IMR-90 (cell line): ENCODE results near the gene OSTC. TPM values are rescaled to one million over a fixed set of nuclear protein-coding genes. Genes with fewer than 3 reads are reported as not detected.

Source experiments
- ATAC-seq: fragments of 200-7000 bp; cut with Tn5 transposase; 2 replicates; pipeline ENCODE4 v1.9.1; 2020; ENCODE audit warnings: low read depth, mild to moderate bottlenecking, moderate library complexity
- BruUV-seq: library from RNA; stranded (reverse); fragments of 400-500 nt; replicated peaks from 2 replicates; lab custom pipeline; 2021; lab: Mats Ljungman, UMichigan
- CTCF ChIA-PET: fragments of 300-600 bp; formaldehyde crosslinking; extraction: SDS; loops from one replicate; lab custom pipeline; 2021; ENCODE audit warnings: antibody characterized with exemption; lab: Yijun Ruan, JAX
- POLR2A ChIA-PET: fragments of 300-600 bp; sonication (Branson Sonifier 250); formaldehyde crosslinking; loops from one replicate; lab custom pipeline; 2022; ENCODE audit warnings: antibody characterized with exemption; ENCODE audit not compliant: unreplicated experiment; lab: Charles Lee
- DNase-seq: peaks from one replicate; pipeline ENCODE4 v3.0.0; 2013
- H2AFZ ChIP-seq: replicated peaks from 2 replicates; pipeline ENCODE3; 2013; ENCODE audit warnings: low read length, mild to moderate bottlenecking; ENCODE audit not compliant: poor library complexity
- H2AK5ac ChIP-seq: 2 replicates; pipeline ENCODE4 v1.6.1; 2013; ENCODE audit warnings: low read depth, low read length, inconsistent platforms
- H2AK9ac ChIP-seq: replicated peaks from 2 replicates; pipeline ENCODE3; 2013; ENCODE audit warnings: mild to moderate bottlenecking, low read depth, low read length, moderate library complexity; ENCODE audit not compliant: poor library complexity
- H2BK120ac ChIP-seq: 2 replicates; pipeline ENCODE4 v1.6.1; 2013; ENCODE audit warnings: low read depth, low read length, inconsistent platforms
- H2BK15ac ChIP-seq: 3 replicates; pipeline ENCODE4 v1.6.1; 2013; ENCODE audit warnings: low read depth, low read length, inconsistent platforms
- H2BK20ac ChIP-seq: 2 replicates; pipeline ENCODE4 v1.6.1; 2013; ENCODE audit warnings: low read depth, mild to moderate bottlenecking, inconsistent platforms, low read length, moderate library complexity
- H2BK5ac ChIP-seq: 2 replicates; pipeline ENCODE4 v1.6.1; 2013; ENCODE audit warnings: mild to moderate bottlenecking, low read depth, low read length, inconsistent platforms; ENCODE audit not compliant: poor library complexity, severe bottlenecking
- H3K14ac ChIP-seq: replicated peaks from 2 replicates; pipeline ENCODE4 v1.6.1; 2013; ENCODE audit warnings: low read depth, low read length, inconsistent platforms
- H3K18ac ChIP-seq: 2 replicates; pipeline ENCODE4 v1.6.1; 2013; ENCODE audit warnings: low read depth, low read length, control low read depth
- H3K23ac ChIP-seq: 2 replicates; pipeline ENCODE4 v1.6.1; 2013; ENCODE audit warnings: low read depth, low read length, inconsistent platforms
- H3K27ac ChIP-seq: 2 replicates; pipeline ENCODE4 v1.5.1; 2013; ENCODE audit warnings: mild to moderate bottlenecking, control low read depth, low read length; ENCODE audit not compliant: insufficient read depth
- H3K27me3 ChIP-seq: 2 replicates; pipeline ENCODE4 v1.6.1; 2013; ENCODE audit warnings: low read length; ENCODE audit not compliant: control insufficient read depth, insufficient read depth
- H3K36me3 ChIP-seq: 2 replicates; pipeline ENCODE4 v1.6.1; 2013; ENCODE audit warnings: low read length, mixed read lengths; ENCODE audit not compliant: control insufficient read depth, insufficient read depth
- H3K4ac ChIP-seq: 2 replicates; pipeline ENCODE4 v1.6.1; 2013; ENCODE audit warnings: low read depth, low read length, inconsistent platforms
- H3K4me1 ChIP-seq: 2 replicates; pipeline ENCODE4 v1.6.1; 2013; ENCODE audit warnings: low read length, mixed read lengths; ENCODE audit not compliant: control insufficient read depth, insufficient read depth
- H3K4me2 ChIP-seq: 2 replicates; pipeline ENCODE4 v1.6.1; 2013; ENCODE audit warnings: low read depth, mild to moderate bottlenecking, control low read depth, low read length, moderate library complexity
- H3K4me3 ChIP-seq: 2 replicates; pipeline ENCODE4 v1.5.1; 2013; ENCODE audit warnings: low read depth, mild to moderate bottlenecking, control low read depth, low read length, moderate library complexity; ENCODE audit not compliant: insufficient read depth
- H3K56ac ChIP-seq: 2 replicates; pipeline ENCODE4 v1.6.1; 2013; ENCODE audit warnings: low read length, inconsistent platforms; ENCODE audit not compliant: insufficient read depth; ENCODE audit errors: extremely low read depth
- H3K79me1 ChIP-seq, 2 experiments: 2 replicates each; pipeline ENCODE4 v1.6.1; 2013; ENCODE audit warnings: low read length in 2 of 2, inconsistent platforms in 1 of 2, low read depth in 1 of 2
- H3K9ac ChIP-seq: 2 replicates; pipeline ENCODE4 v1.6.1; 2013; ENCODE audit warnings: low read depth, low read length, control low read depth
- H3K9me1 ChIP-seq: 2 replicates; pipeline ENCODE4 v1.6.1; 2013; ENCODE audit warnings: low read length, inconsistent platforms; ENCODE audit not compliant: insufficient read depth
- H3K9me3 ChIP-seq: 2 replicates; pipeline ENCODE4 v1.6.1; 2013; ENCODE audit warnings: low read length; ENCODE audit not compliant: control insufficient read depth, insufficient read depth
- H4K20me1 ChIP-seq: 2 replicates; pipeline ENCODE4 v1.6.1; 2013; ENCODE audit warnings: low read length, inconsistent platforms; ENCODE audit not compliant: insufficient read depth
- H4K5ac ChIP-seq: 2 replicates; pipeline ENCODE4 v1.6.1; 2013; ENCODE audit warnings: mild to moderate bottlenecking, low read depth, low read length, control low read depth
- H4K8ac ChIP-seq, 2 experiments: 2 replicates each; pipeline ENCODE4 v1.6.1; 2013; ENCODE audit warnings: low read depth in 2 of 2, low read length in 2 of 2, control low read depth in 1 of 2, inconsistent platforms in 1 of 2
- H4K91ac ChIP-seq: 2 replicates; pipeline ENCODE4 v1.6.1; 2013; ENCODE audit warnings: low read depth, low read length, inconsistent platforms; ENCODE audit not compliant: insufficient read depth
- CEBPB ChIP-seq: IDR thresholded peaks from 2 replicates; pipeline ENCODE4 v1.6.1; 2012; ENCODE audit warnings: low read depth, low read length, improper control_type of control experiment
- CHD1 ChIP-seq: IDR thresholded peaks from 2 replicates; pipeline ENCODE4 v1.6.1; 2012; ENCODE audit warnings: low read depth, low read length, improper control_type of control experiment
- FOS ChIP-seq: fragments of 150-350 bp; IDR thresholded peaks from 2 replicates; pipeline ENCODE4 v1.6.1; 2016; ENCODE audit warnings: low read depth, low read length
- MAFK ChIP-seq: IDR thresholded peaks from 2 replicates; pipeline ENCODE4 v1.6.1; 2012; ENCODE audit warnings: low read depth, low read length, improper control_type of control experiment
- MXI1 ChIP-seq: IDR thresholded peaks from 2 replicates; pipeline ENCODE4 v1.6.1; 2012; ENCODE audit warnings: low read depth, mild to moderate bottlenecking, low read length, moderate library complexity, borderline replicate concordance
- RAD21 ChIP-seq: IDR thresholded peaks from 2 replicates; pipeline ENCODE4 v1.6.1; 2012; ENCODE audit warnings: low read length, improper control_type of control experiment
- RFX5 ChIP-seq: IDR thresholded peaks from 2 replicates; pipeline ENCODE4 v1.8.0; 2012; ENCODE audit warnings: low read depth, mild to moderate bottlenecking, low read length, moderate library complexity
- SMC3 ChIP-seq: fragments of 150-350 bp; IDR thresholded peaks from 2 replicates; pipeline ENCODE4 v1.6.1; 2016; ENCODE audit warnings: low read depth, mild to moderate bottlenecking, antibody characterized with exemption, low read length, moderate library complexity
- WGBS, 2 experiments: methylation state at CpG; one replicate each; pipeline versions ENCODE4 v1.1.5 to v1.1.7; 2013; ENCODE audit warnings: missing lambda C conversion rate in 2 of 2; ENCODE audit not compliant: insufficient read length in 1 of 2; ENCODE audit errors: extremely low coverage in 2 of 2; 5-methylcytosine and 5-hydroxymethylcytosine counted together
- dilution Hi-C: fragments of 300-500 bp; cut with HindIII; formaldehyde crosslinking; loops from one replicate; pipeline ENCODE4 v1.14.3; 2018; ENCODE audit warnings: low sequenced_read_pairs; ENCODE audit not compliant: unreplicated experiment
- in situ Hi-C: fragments of 300-500 bp; cut with MboI; formaldehyde crosslinking; loops from 3 replicates; pipeline ENCODE4 v1.14.3; 2019; ENCODE audit warnings: low sequenced_read_pairs, inconsistent platforms, mixed read lengths
- intact Hi-C: fragments of 100-400 bp; cut with micrococcal nuclease; formaldehyde crosslinking; loops from 2 replicates; pipeline ENCODE4 v1.10.0; 2022
- polyA plus RNA-seq, 3 experiments: library from polyadenylated mRNA; depleted of rRNA; stranded (reverse); fragments of >200 nt; gene quantifications; 2 replicates each; pipeline ENCODE4 v1.2.3, GENCODE V29; 2012; ENCODE audit warnings: low replicate concordance in 1 of 3
- total RNA-seq: library from RNA; depleted of rRNA; stranded (reverse); fragments of >200 nt; gene quantifications from 2 replicates; pipeline ENCODE4 v1.2.3, GENCODE V29; 2012

OSTC gene
- total and polyA plus RNA-seq, 2 of the 4 experiments (the other 2 are of a cell fraction), result 173 to 13,576 TPM

DNA sequence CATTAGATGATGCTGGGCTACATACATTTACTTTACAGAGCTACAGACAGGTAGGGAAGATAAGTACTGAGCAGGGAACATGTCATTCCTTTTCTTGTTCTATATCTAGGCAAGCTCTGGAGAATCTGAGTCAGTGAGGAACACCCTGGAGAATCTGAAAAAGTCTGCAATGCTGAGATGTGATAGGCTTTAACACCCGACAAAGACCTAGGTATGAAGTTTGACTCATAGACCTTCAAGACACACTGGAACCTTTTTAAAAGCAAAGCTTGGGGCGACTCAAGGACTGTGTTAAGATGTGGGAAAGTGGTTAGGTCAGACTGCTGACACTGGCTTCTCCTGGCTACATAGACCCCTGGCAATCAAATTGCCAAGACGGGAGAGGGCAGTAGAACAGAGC is 42.8 kb downstream of the OSTC start:
- no peak overlapping the region for H3K9ac ChIP-seq
- no peak overlapping the region for H2BK120ac ChIP-seq
- DNase-seq (no peak), ATAC-seq (no peak)
- in situ Hi-C loops (no loop called here), intact Hi-C loops (no loop called here), dilution Hi-C loops (no loop called here)
- H3K18ac ChIP-seq, result no peak overlapping the region
- H3K27me3 ChIP-seq, result peaks cover 1% of the 10 kb centered on the region
- H3K27ac ChIP-seq, result no peak overlapping the region
- H2AFZ ChIP-seq, result no peak overlapping the region
- H2AK5ac ChIP-seq, result no peak overlapping the region
- TF ChIP-seq CHD1, result no peak
- TF ChIP-seq SMC3, result no peak
- no peak for TF ChIP-seq MXI1
- no peak for TF ChIP-seq FOS
- TF ChIP-seq MAFK, result no peak
- no peak for TF ChIP-seq RAD21
- no peak for TF ChIP-seq CEBPB
- no peak for TF ChIP-seq RFX5
- no peaks in the 10 kb centered on the region for H3K79me1 ChIP-seq
- no peak overlapping the region for H2BK5ac ChIP-seq
- H4K5ac ChIP-seq, result no peak overlapping the region
- ChIA-PET CTCF (no interaction called here), POLR2A (no interaction called here)
- no peak overlapping the region for H4K91ac ChIP-seq
- H3K56ac ChIP-seq, result no peak overlapping the region
- H3K4me1 ChIP-seq, result no peaks in the 10 kb centered on the region
- H2BK15ac ChIP-seq, result no peak overlapping the region
- H2AK9ac ChIP-seq, result no peak overlapping the region
- no peak overlapping the region for H3K4me3 ChIP-seq
- H3K23ac ChIP-seq, result no peak overlapping the region
- H3K4ac ChIP-seq, result no peak overlapping the region
- no peak overlapping the region for H3K14ac ChIP-seq
- H4K20me1 ChIP-seq, result no peaks in the 10 kb centered on the region
- no peak overlapping the region for H4K8ac ChIP-seq
- no peaks in the 10 kb centered on the region for H3K36me3 ChIP-seq
- no peak overlapping the region for H3K4me2 ChIP-seq
- no peaks in the 10 kb centered on the region for H3K9me3 ChIP-seq
- H2BK20ac ChIP-seq, result no peak overlapping the region
- no TSS peak for BruUV-seq
- no peaks in the 10 kb centered on the region for H3K9me1 ChIP-seq
- WGBS, 2 experiments, result 65% methylated on average over 2 of the region's 3 CpGs; no CpG with 5 or more reads in 1 of the 2 experiments
